Right cardiac atrium (tissue), 5 donors: ENCODE data around the gene NTHL1. TPM values are rescaled to one million over a fixed set of nuclear protein-coding genes. Genes with fewer than 3 reads are reported as not detected.
A peak's percentile ranks its signal among the peaks of the same experiment; 100 is the strongest.
"Not testable (repeated sequence)": the region's sequence is repeated elsewhere in the genome, so short reads cannot be mapped to it uniquely, and the experiment has no call there.

Experiments used
- ATAC-seq, 2 donors: fragments of 200-7000 bp; cut with Tn5 transposase; one replicate each; pipeline versions ENCODE4 v1.8.0 to v1.9.1; 2020; ENCODE audit warnings: moderate library complexity in 2 of 2, mild to moderate bottlenecking in 1 of 2
- DNase-seq, 3 donors: peaks; one replicate each; pipeline ENCODE4 v3.0.0-alpha.2; 2020
- H3K27ac ChIP-seq: one replicate; pipeline ENCODE4 v1.5.1; 2013; ENCODE audit warnings: mild to moderate bottlenecking, low read length, control low read depth, moderate library complexity
- H3K27me3 ChIP-seq: one replicate; pipeline ENCODE4 v1.6.1; 2013; ENCODE audit not compliant: control insufficient read depth, insufficient read depth
- H3K4me1 ChIP-seq: one replicate; pipeline ENCODE4 v1.6.1; 2013; ENCODE audit warnings: low read length; ENCODE audit not compliant: control insufficient read depth, insufficient read depth
- H3K4me3 ChIP-seq: one replicate; pipeline ENCODE4 v1.5.1; 2013; ENCODE audit warnings: low read length, control low read depth
- H3K9me3 ChIP-seq: one replicate; pipeline ENCODE4 v1.6.1; 2013; ENCODE audit warnings: low read length; ENCODE audit not compliant: control insufficient read depth
- WGBS: extraction: QIAGEN DNeasy Blood & Tissue Kit; methylation state at CpG from one replicate; pipeline ENCODE4 v1.1.7; 2013; 5-methylcytosine and 5-hydroxymethylcytosine counted together
- intact Hi-C, 4 donors: fragments of 100-400 bp; cut with DNase I; formaldehyde crosslinking; loops; one replicate each; pipeline versions ENCODE4 v1.11.0 to v1.14.0; 2022 to 2023
- polyA plus RNA-seq: library from polyadenylated mRNA; stranded (reverse); fragments of 200-250 nt; gene quantifications from one replicate; pipeline ENCODE4 v1.2.3, GENCODE V29; 2013
- total RNA-seq, 4 donors: library from RNA; stranded (reverse); fragmentation: NEBNext Ultra II Directional; extraction: Animal tissue kit (Norgen Biotek cat#: 25700); gene quantifications; one replicate each; pipeline ENCODE4 v1.2.1, GENCODE V29; 2021
- donor health status: healthy with polysubstance abuse.
- donor health status: DM: no; HTN: yes; CAD: no.
- donor health status: DM: no; HTN: no; CAD: no.
- donor health status: DM: no; HTN: yes; CAD: no; lungs with severe emphysema.
- donor health status: DM: yes; HTN: yes; CAD: no.

Gene NTHL1
- total and polyA plus RNA-seq, 5 donors = 4.3 to 21.3 (median 13.4) TPM

DNA sequence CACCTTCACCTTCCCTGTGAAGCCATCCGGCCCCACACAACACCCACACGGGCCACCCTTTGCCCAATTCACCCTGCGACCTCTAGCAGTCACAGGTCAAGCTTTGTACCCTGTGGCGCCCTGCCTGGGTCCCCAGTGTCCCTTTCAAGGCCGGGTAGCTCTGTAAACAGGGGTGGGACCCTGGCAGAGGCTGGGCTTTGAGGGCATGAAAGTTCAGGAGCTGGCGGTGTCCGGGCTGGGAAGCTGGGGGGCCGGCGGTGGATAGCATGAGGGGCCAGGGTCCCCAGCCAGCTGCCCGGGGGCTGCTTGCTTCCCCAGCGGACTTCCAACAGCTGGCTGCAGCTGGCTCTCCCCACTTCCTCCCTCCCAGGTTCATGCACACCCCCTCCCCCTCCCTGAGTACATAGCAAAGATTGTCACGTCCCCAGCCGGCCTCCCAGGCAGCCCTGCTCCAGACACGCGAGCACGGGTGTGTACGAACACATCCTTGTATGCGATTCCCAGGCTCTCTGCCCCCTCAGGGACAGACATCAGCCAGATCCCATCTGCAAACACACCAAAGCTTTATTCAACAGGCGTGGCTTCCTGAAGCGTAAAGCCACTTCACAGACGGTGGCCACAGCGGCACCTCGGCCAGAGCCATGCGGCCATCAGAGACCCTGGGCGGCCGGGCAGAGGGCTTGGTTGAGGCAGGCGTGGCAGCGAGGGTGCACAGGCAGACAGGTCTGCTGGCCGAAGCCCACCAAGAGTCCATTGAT lies 8.2 kb downstream of the NTHL1 start:
- Histone ChIP-seq H3K9me3 (no peaks in the 10 kb centered on the region), H3K27ac (peak overlapping the region; percentile 76), H3K4me3 (no peak overlapping the region), H3K27me3 (no peaks in the 10 kb centered on the region), H3K4me1 (peaks cover 12% of the 10 kb centered on the region)
- peak; percentile 43 to 54 for ATAC-seq
- DNase-seq = peak; percentile 86 to 95 (median 94)
- intact Hi-C loops = no loop called here
- 38% methylated on average over 29 of the region's 29 CpGs for WGBS

DNA sequence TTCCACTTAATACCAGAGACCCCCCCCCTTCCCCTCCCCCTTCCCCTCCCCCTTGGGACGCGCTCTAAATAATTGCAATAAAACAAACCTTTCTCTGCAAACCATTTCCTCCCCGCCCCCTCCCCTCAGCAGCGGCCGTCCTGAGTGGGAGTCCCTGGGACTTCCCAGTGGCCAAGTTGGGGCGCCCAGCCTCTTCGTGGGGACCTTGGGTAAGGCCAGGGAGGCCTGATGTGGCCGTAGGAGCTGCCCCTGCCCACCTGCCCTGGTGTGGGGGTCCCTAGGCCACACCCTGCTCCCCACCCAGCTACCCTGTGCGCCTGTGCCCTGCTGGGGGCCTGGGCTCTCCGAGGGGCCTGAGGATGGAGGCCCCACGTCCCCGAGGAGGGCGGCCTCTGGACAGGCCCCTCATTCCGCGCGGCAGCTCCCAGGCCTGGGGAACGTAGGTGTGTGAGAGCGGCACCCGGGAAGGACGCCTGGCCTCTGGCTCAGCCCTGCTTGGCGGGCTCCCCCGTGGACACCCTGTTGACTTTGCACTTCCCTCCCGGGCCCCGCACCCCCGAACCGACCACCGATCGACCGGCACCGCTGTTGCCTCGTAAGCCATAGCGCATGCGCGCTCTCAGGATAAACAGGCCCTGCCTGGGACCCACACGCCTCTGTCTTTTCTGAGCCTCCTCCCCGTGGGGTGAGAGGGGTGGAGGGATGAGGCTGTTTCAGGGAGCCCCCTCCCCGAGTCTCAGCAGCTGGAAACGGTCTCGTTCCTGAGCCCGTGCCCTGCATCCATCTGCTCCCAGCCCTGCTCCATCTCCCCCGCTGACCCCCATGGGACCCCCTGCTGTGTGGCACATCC lies 9.0 kb downstream of the NTHL1 start:
- peak; percentile 63 to 88 (median 82) for DNase-seq
- no peak overlapping the region for H3K4me3 ChIP-seq
- 49% methylated on average over 41 of the region's 41 CpGs for WGBS
- peaks cover 12% of the 10 kb centered on the region for H3K4me1 ChIP-seq
- intact Hi-C loops = no loop called here
- H3K27ac ChIP-seq = peak overlapping the region; percentile 76
- H3K27me3 ChIP-seq = no peaks in the 10 kb centered on the region
- H3K9me3 ChIP-seq = no peaks in the 10 kb centered on the region
- ATAC-seq = peak in 1 of 2 donors; percentile 4

DNA sequence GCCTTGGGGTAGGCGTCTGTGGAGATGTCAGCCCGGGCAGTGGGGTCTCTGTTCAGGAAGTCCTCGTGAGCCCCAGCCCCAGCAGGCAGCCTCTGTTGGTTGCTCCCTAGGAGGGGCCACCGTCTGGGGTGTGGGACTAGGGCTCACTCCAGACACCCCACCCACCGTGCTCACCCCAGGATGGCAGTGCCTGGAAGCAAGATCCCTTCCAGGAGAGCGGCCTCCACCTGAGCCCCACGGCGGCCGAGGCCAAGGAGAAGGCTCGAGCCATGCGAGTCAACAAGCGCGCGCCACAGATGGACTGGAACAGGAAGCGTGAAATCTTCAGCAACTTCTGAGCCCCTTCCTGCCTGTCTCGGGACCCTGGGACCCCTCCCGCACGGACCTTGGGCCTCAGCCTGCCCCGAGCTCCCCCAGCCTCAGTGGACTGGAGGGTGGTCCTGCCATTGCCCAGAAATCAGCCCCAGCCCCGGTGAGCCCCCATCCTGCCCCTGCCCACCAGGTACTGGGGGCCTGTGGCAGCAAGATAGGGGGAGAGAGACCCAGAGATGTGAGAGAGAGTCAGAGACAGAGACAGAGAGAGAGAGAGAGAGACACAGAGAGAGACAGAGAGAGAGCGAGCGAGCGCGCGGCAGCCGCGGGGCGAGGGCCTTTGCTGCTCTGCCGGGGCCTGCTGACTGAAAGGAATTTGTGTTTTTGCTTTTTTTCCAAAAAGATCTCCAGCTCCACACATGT lies 9.8 kb downstream of the NTHL1 start:
- intact Hi-C loops = no loop called here
- Histone ChIP-seq H3K27ac (peak overlapping the region; percentile 49), H3K4me3 (no peak overlapping the region), H3K27me3 (no peaks in the 10 kb centered on the region), H3K9me3 (no peaks in the 10 kb centered on the region), H3K4me1 (peaks cover 8% of the 10 kb centered on the region)
- WGBS = 58% methylated on average over 29 of the region's 29 CpGs
- ATAC-seq = no peak
- peak in 1 of 3 donors; percentile 69 for DNase-seq

DNA sequence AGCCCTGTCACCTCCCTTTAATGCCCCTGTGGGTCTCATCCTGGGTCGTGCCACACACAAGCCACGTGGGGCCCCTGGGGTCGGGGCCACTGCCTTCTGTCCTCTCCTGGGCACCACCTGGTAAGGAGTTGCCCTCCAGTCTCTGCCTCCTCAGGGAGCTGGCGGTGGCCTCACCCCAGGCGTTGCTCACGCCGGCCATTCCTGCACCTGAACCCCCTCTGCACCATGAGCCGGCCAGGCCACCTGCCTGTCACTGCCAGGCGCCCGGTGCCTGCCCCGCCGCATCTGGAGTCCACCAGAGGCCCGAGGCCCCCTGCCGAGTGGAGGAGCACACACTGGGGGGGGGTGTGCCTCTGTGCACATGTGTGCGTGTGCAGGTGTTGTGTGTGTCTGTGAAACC lies 10.5 kb downstream of the NTHL1 start:
- Histone ChIP-seq H3K9me3 (no peaks in the 10 kb centered on the region), H3K27ac (no peak overlapping the region), H3K4me1 (peaks cover 10% of the 10 kb centered on the region), H3K27me3 (no peaks in the 10 kb centered on the region), H3K4me3 (no peak overlapping the region)
- DNase-seq (no peak), ATAC-seq (no peak)
- intact Hi-C loops = no loop called here
- WGBS = 81% methylated on average over 15 of the region's 15 CpGs

DNA sequence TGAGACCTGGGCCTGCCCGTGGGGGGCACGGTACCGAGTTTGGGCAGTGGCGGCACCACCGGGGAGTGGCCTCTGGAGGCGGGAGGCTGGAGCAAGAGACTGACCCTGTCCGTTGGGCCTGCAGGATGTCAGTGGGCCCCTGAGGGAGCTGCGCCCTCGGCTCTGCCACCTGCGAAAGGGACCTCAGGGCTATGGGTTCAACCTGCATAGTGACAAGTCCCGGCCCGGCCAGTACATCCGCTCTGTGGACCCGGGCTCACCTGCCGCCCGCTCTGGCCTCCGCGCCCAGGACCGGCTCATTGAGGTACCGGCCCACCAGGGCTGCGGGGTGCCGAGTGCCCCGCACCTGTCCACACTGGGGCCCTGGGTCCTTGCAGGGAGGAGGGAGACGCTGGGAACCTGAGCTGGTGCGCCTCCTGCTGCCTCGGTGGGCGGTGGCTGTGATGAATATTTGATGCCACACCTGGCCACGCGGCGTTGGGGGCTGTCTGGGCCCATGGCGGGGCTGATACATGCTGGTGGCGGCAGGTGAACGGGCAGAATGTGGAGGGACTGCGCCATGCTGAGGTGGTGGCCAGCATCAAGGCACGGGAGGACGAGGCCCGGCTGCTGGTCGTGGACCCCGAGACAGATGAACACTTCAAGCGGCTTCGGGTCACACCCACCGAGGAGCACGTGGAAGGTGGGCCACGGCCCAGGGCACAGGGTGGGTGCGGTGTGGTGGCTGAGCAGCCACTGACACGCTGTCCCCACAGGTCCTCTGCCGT lies 11.3 kb downstream of the NTHL1 start:
- no peak for ATAC-seq
- no peaks in the 10 kb centered on the region for H3K27me3 ChIP-seq
- peak overlapping the region; percentile 88 for H3K27ac ChIP-seq
- H3K9me3 ChIP-seq = no peaks in the 10 kb centered on the region
- peaks cover 10% of the 10 kb centered on the region for H3K4me1 ChIP-seq
- WGBS = 70% methylated on average over 47 of the region's 47 CpGs
- DNase-seq = peak in 2 of 3 donors; percentile 71 to 74
- peak overlapping the region; percentile 33 for H3K4me3 ChIP-seq
- intact Hi-C loops = no loop called here

DNA sequence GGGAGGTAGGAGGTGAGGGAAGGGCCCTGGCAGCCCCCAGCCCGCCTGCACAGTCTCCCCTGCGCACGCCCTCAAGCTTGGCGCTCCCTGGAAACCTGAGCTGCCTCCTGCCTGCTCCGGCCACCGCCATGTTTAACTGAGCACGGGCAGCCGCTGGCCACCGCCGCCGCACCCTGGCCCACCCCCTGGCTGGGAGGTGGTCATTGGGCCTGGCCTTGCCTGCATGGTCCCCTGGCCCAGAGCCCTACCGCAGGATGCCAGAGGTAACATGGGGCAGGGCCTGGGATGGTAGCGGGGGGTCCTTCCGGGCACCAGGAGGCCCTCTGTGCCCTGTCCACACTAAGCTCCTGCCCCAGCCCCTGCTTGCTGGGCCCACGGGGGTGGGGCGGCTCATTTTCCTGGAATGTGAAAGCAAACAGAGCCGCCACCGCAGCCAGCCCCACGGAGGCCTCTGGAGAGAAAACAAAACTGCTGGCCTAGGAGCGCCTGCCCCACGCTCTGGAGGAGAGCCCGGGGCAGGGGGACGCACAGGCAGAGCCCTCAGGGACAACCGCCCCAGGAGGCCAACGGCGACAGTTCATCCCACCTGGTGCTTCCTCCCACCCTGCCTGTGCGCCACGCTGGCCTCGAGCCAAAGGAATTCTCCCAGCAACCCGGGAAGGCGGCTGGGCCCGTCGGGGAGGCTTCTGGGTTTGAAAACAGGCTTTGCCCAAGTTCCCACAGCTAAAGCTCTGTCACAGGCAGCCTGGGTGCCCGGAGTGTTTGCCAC lies 12.0 kb downstream of the NTHL1 start:
- Histone ChIP-seq H3K4me1 (peaks cover 10% of the 10 kb centered on the region), H3K27me3 (no peaks in the 10 kb centered on the region), H3K9me3 (no peaks in the 10 kb centered on the region), H3K4me3 (peak overlapping the region; percentile 33), H3K27ac (peak overlapping the region; percentile 88)
- intact Hi-C loops = no loop called here
- ATAC-seq (peak in 1 of 2 donors; percentile 12), DNase-seq (peak; percentile 75 to 93 (median 90))
- 28% methylated on average over 34 of the region's 34 CpGs for WGBS

DNA sequence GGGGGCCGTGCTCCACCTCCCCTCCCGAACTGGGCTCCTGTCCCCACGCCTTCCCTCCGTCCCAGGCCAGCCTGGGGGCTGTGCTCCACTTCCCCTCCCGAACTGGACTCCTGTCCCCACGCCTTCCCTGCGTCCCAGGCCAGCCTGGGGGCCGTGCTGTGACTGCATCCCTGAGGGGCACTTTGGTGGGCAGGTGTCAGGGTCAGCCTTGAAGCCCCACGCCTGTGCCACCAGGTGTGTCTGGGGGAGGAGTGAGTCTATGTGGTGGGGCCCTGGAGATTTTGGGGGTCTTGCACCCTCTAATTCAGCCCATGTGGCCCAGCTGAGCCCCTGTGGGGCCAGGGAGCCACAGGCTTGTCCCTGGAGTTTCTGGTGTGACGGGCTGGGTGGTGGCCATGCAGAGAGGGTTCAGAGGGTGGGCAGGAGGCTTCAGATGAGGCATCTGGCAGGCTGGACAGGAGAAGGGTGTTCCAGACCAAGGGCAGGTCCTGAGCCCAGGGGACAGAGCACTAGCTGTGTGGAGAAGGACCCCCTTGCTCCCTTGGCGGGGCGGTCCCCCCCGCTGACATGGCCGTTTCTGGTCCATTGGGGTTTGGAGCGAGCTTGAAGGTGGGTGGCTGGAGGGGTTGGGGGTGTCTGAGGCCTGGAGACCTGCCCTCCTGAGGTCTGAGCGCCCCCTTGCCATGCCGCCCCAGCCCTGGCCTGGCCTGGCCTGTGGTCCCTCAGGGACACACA lies 12.8 kb downstream of the NTHL1 start:
- no peak for ATAC-seq
- Histone ChIP-seq H3K9me3 (no peaks in the 10 kb centered on the region), H3K27me3 (no peaks in the 10 kb centered on the region), H3K27ac (peak overlapping the region; percentile 88), H3K4me1 (peaks cover 5% of the 10 kb centered on the region), H3K4me3 (peak overlapping the region; percentile 33)
- WGBS = 53% methylated on average over 17 of the region's 17 CpGs
- DNase-seq = peak in 2 of 3 donors; percentile 74 to 76
- intact Hi-C loops = no loop called here

DNA sequence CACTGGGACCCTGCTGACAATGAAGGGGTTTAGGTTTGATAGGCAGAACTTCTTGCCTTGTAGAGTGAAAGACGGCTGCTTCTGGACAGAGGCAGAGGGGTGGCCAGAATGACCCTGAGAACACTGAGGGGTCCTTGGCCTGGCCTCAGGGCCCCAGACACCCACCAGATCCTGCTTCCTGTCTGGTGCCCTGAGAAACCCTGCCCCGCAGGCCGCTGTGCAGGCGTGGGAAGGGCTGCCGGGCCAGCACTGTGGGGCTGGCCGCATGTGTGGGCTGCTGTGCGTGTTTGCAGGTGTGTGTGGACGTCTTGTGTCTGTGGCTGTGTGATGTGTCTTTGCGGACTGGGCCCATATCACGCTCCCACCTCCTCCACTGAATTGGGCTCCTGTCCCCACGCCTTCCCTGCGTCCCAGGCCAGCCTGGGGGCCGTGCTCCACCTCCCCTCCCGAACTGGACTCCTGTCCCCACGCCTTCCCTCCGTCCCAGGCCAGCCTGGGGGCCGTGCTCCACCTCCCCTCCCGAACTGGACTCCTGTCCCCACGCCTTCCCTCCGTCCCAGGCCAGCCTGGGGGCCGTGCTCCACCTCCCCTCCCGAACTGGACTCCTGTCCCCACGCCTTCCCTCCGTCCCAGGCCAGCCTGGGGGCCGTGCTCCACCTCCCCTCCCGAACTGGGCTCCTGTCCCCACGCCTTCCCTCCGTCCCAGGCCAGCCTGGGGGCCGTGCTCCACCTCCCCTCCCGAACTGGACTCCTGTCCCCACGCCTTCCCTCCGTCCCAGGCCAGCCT lies 13.5 kb downstream of the NTHL1 start:
- H3K9me3 ChIP-seq, intact Hi-C loops, ATAC-seq, H3K4me1 ChIP-seq, H3K27me3 ChIP-seq: not testable (repeated sequence)
- DNase-seq = peak in 1 of 3 donors; percentile 72
- WGBS = 35% methylated on average over 15 of the region's 32 CpGs
- Histone ChIP-seq H3K27ac (peak overlapping the region; percentile 85), H3K4me3 (peak overlapping the region; percentile 51)
